Left cardiac atrium (tissue), 4 donors: Measurements from ENCODE around the gene HIRA. TPM values are rescaled to one million over a fixed set of nuclear protein-coding genes. Genes with fewer than 3 reads are reported as not detected.
"Not testable (repeated sequence)": the region's sequence is repeated elsewhere in the genome, so short reads cannot be mapped to it uniquely, and the experiment has no call there.

Experiments
- ATAC-seq, 2 donors: fragments of 200-7000 bp; cut with Tn5 transposase; one replicate each; pipeline ENCODE4 v1.9.1; 2020; ENCODE audit warnings: mild to moderate bottlenecking in 2 of 2, moderate library complexity in 2 of 2
- DNase-seq: peaks from one replicate; pipeline ENCODE4 v3.0.0-alpha.2; 2020
- intact Hi-C, 2 donors: fragments of 100-400 bp; cut with DNase I; formaldehyde crosslinking; loops; one replicate each; pipeline versions ENCODE4 v1.14.1 to v1.15.1; 2022 to 2023
- total RNA-seq, 2 donors: library from RNA; stranded (reverse); fragmentation: NEBNext Ultra II Directional; extraction: Animal tissue kit (Norgen Biotek cat#: 25700); gene quantifications; one replicate each; pipeline ENCODE4 v1.2.1, GENCODE V29; 2021
- donor health status: DM: no; HTN: yes; CAD: no.
- donor health status: DM: no; HTN: yes; CAD: no; lungs with severe emphysema.
- donor health status: DM: yes; HTN: yes; CAD: no.
- donor health status: Dilated cardiomyopathy.

Gene HIRA
- total RNA-seq, 2 donors from 2014 or later, result 15.3 to 22.1 TPM

- intact Hi-C loops, result no loop called here
- no peak for ATAC-seq
- no peak for DNase-seq
Measured at GRCh38 chr22:19319281-19319680, 112.3 kb downstream of the HIRA start.

GRCh38 chr22:19317865-19318264 lies 113.7 kb downstream of the HIRA start:
- intact Hi-C loops, result no loop called here
- ATAC-seq, result no peak
- no peak for DNase-seq

GRCh38 chr22:19307872-19308271 lies 123.7 kb downstream of the HIRA start:
- DNase-seq (no peak), ATAC-seq (no peak)
- intact Hi-C loops, result no loop called here

- not testable (repeated sequence) for DNase-seq
Measured at GRCh38 chr22:19306535-19306934, 125.0 kb downstream of the HIRA start.

GRCh38 chr22:19304547-19304946 lies 127.0 kb downstream of the HIRA start:
- ATAC-seq (no peak), DNase-seq (no peak)
- intact Hi-C loops, result no loop called here

More at GRCh38 chr22:19306535-19306934, 125.0 kb downstream of the HIRA start:
- intact Hi-C loops, ATAC-seq: not testable (repeated sequence)

- DNase-seq, result no peak
- no peak for ATAC-seq
- intact Hi-C loops, result no loop called here
Measured at GRCh38 chr22:19303785-19304184, 127.7 kb downstream of the HIRA start.

GRCh38 chr22:19295733-19296132 lies 135.8 kb downstream of the HIRA start:
- ATAC-seq (no peak), DNase-seq (no peak)
- intact Hi-C loops, result loop anchor here in 1 of 2 donors (10.0 kb wide), 1 partner anchor 139 kb away; the partner anchor contains the start of genes HIRA and MRPL40

- DNase-seq, result no peak
- no peak for ATAC-seq
- intact Hi-C loops, result loop anchor here in 1 of 2 donors (10.0 kb wide), 1 partner anchor 142 kb away; the partner anchor contains the start of genes HIRA and MRPL40
Measured at GRCh38 chr22:19292458-19293230, 138.9 kb downstream of the HIRA start.

- ATAC-seq, result peak; percentile 92 to 93
- intact Hi-C loops, result loop anchor here in 1 of 2 donors (10.0 kb wide), 1 partner anchor 143 kb away; the partner anchor contains the start of genes HIRA and MRPL40
Measured at GRCh38 chr22:19291580-19292457, 139.7 kb downstream of the HIRA start, which contains the start of gene CLTCL1. Gene CLTCL1, minus strand, starts transcription at chr22:19291719. Its CDS starts 78 bp downstream, at chr22:19291641.

GRCh38 chr22:19291218-19291579 lies 140.3 kb downstream of the HIRA start:
- DNase-seq, result peak; percentile 52

More at GRCh38 chr22:19291580-19292457, 139.7 kb downstream of the HIRA start, which contains the start of gene CLTCL1:
- peak; percentile 86 for DNase-seq

GRCh38 chr22:19290400-19291217 lies 140.9 kb downstream of the HIRA start:
- intact Hi-C loops, result loop anchor here in 1 of 2 donors (10.0 kb wide), 1 partner anchor 144 kb away; the partner anchor contains the start of genes HIRA and MRPL40
- peak; percentile 30 for DNase-seq
- ATAC-seq, result peak; percentile 25

More at GRCh38 chr22:19291218-19291579, 140.3 kb downstream of the HIRA start:
- peak; percentile 69 to 74 for ATAC-seq
- intact Hi-C loops, result loop anchor here in 1 of 2 donors (10.0 kb wide), 1 partner anchor 144 kb away; the partner anchor contains the start of genes HIRA and MRPL40

- ATAC-seq (no peak), DNase-seq (no peak)
- intact Hi-C loops, result loop anchor here in 1 of 2 donors (10.0 kb wide), 1 partner anchor 145 kb away; the partner anchor contains the start of genes HIRA and MRPL40
Measured at GRCh38 chr22:19289475-19290161, 141.9 kb downstream of the HIRA start.

GRCh38 chr22:19287889-19288288 lies 143.6 kb downstream of the HIRA start:
- intact Hi-C loops, result no loop called here
- DNase-seq (no peak), ATAC-seq (peak in 1 of 2 donors; percentile 34)

GRCh38 chr22:19287076-19287707 lies 144.3 kb downstream of the HIRA start:
- intact Hi-C loops, result no loop called here
- ATAC-seq (peak in 1 of 2 donors; percentile 46), DNase-seq (no peak)

- ATAC-seq (no peak), DNase-seq (no peak)
- intact Hi-C loops, result no loop called here
Measured at GRCh38 chr22:19285831-19286230, 145.7 kb downstream of the HIRA start.
